RCC 7860 (cell line): ENCODE results near the gene CHODL.

Experiments
- DNase-seq: peaks from one replicate; pipeline ENCODE4 v3.0.0-alpha.2; 2015; ENCODE audit warnings: low spot score
- FAIRE-seq: peaks from 2 replicates; lab custom pipeline; 2012; peaks lifted over from hg19 to GRCh38; lab: Jason Lieb, UNC

The CHODL gene, protein sequence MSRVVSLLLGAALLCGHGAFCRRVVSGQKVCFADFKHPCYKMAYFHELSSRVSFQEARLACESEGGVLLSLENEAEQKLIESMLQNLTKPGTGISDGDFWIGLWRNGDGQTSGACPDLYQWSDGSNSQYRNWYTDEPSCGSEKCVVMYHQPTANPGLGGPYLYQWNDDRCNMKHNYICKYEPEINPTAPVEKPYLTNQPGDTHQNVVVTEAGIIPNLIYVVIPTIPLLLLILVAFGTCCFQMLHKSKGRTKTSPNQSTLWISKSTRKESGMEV

DNA sequence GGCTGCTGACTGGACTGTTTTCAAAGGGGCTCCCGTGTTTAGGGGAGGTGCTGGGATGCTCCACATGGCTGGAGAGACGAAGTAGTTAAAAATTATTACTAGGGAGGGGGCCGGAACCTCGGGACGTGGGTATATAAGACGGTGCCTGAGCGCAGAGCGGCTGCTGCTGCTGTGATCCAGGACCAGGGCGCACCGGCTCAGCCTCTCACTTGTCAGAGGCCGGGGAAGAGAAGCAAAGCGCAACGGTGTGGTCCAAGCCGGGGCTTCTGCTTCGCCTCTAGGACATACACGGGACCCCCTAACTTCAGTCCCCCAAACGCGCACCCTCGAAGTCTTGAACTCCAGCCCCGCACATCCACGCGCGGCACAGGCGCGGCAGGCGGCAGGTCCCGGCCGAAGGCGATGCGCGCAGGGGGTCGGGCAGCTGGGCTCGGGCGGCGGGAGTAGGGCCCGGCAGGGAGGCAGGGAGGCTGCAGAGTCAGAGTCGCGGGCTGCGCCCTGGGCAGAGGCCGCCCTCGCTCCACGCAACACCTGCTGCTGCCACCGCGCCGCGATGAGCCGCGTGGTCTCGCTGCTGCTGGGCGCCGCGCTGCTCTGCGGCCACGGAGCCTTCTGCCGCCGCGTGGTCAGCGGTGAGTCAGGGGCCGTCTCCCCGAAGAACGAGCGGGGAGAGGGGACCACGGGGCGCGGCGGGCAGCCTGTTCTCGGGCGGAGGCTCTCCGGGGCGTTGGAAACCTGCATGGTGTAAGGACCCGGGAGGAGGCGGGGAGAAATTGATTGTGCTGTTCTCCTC lies at the start of gene CHODL:
Gene CHODL (plus strand): TSS at position 163 of the 793 bp plus-strand sequence. CDS start 391 bp downstream, at position 554.
- DNase-seq (no peak), FAIRE-seq (no peak)

DNA sequence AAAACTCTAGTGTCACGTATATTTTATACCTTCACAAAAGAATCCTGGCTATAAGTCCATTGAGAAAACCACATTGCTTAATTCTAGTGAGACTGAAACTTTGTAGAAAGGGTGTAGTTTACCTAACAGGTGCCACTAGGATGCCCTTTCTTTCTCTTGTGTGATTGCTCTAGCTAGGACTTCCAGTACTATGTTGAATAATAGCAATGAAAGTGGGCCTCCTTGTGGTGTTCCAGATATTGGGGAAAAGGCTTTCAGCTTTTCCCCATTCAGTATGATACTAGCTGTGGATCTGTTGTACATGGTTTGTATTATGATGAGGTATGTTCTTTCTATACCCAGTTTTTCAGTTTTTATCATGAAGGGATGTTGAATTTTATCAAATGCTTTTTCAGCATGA lies 39.7 kb upstream of the CHODL start:
- DNase-seq, result no peak
- no peak for FAIRE-seq

DNA sequence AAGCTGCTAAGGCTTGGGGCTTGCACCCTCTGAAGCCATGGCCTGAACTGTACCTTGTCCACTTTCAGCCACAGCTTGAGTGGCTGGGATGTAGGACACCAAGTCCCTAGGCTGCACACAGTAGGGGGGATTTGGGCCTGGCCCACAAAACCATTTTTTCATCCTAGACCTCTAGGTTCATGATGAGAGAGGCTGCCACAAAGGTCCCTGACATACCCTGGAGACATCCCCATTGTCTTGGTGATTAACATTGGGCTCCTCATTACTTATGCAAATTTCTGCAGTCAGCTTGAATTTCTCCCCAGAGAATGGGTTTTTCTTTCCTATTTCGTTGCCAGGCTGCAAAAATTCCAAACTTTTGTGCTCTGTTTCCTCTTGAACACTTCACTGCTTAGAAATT lies 26.3 kb upstream of the CHODL start:
- no peak for DNase-seq
- no peak for FAIRE-seq

DNA sequence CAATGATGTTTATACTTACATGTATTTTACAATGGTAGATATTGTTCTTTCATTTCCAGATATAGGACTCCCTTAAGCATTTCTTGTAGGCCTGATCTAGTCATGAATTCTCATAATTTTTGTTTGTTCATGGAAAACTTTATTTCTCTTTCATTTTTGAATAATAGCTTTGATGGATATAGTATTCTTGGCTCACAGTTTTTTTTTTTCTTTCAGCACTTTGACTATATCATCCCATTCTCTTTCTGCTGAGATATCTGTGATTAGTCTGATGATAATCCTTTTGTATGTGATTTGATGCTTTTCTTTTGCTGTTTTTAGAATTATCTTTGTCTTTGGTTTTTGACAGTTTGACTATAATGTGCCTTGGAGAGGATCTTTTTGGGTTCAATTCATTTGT lies 24.1 kb upstream of the CHODL start:
- FAIRE-seq (no peak), DNase-seq (no peak)

DNA sequence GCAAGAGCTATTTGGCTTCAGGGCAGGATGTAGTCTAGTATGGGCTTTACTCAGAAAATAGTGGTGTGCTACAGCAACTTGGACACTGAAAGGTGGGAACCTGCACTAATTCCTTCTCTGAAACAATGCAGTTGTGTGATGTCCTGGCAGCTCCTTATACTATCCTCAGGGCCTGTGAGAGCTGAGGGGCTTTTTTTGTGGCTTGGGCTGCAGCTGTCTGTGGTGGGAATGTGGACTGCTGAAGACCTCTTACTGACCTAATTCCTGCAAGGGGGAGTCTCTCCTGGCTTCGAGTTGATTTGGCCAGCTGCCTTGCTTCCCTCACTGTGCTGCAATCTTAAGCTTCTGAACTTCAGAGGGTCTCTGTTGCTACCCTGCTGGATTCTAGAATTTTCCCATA lies 22.3 kb upstream of the CHODL start:
- FAIRE-seq (no peak), DNase-seq (no peak)

DNA sequence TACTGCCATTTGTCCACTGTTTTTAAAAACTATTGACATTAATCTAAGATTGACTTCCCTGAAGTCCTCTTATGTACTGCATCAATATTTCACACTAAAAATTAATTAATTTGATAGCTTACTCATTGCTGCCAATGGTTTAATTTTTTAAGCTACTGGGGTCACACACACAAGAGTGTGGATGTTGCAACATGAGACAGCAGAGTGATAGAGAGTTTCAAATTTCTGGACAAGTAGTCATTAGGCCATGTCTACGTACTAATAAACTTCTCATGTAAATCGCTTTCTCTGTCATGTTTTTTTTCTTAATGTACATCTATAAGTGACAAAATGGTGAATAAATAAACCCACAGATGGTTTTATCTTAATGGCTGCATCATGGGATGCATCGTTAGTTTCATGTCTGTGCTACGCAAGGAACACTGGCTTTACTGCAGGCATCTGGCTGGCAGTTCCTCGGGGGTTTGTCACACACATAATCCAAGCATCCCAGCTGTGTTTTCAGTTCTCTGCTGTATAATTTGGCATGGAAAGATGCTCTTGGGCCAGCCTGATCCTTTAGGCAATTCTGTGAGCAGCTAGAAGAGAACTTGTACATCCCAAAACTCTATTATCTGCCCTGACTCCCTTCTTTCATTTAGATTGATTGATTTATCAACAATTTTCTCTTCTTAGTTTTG lies 16.4 kb upstream of the CHODL start:
- FAIRE-seq (no peak), DNase-seq (no peak)

DNA sequence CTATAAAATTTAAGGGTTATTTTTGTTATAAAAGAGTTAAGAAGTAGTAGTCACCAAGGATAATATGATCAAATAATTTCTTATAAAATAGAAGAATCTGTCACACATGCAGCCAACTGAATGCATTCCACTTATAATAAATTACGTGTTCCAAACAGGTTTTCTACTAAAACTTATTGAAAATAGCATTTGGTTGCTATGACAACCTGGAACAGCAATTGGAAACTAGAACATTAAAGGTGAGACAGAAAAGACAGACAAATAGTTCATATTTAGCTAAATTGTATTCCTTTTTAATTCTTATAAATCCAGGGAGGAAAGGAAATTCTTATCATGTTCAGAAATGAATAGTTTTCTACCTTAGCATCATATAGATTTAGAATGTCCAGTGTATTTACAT lies 9.1 kb upstream of the CHODL start:
- DNase-seq, result no peak
- no peak for FAIRE-seq

DNA sequence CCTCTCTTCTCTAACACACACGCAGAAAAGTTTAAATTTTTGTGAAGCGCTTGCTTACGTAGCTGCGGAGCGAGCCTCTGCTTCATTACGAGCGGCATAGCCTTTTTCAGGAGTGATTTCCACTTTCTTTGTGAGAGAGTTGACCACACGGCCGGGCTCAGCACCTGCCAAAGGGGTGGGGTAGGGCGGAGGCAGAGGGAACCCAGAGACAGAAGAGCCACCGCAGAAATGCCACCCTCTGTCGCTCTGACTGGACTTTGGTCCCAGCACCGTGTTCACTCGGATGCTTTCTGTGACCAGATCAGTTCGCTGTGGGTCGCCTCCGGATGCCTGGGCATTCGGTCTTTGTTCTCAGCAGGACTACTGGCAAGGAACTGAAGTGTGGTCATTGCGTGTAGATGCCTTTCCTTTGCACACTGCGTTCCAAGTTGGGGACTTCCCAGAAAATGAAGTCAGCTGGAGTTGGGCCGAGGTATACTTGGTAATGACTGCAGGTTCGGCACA lies 883 bp downstream of the CHODL start:
- no peak for DNase-seq
- FAIRE-seq, result no peak

DNA sequence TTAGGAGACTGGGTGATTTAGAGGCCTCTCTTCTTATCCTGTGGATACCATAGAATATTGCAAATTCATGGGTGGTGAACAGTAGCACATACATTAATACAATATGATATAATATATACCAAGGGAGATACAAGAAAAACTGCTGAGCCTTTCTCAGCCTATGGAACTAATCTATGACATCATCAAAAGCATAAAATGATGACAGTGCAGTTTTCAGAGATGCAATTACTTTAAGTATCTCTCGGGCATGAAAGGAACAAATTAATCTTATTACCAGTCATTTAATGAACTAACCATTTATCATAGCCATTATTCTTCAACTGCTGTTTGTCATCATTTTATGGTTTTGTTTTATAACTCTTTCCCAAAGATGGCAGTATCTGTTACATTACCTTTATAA lies 3.5 kb downstream of the CHODL start:
- DNase-seq (no peak), FAIRE-seq (no peak)

DNA sequence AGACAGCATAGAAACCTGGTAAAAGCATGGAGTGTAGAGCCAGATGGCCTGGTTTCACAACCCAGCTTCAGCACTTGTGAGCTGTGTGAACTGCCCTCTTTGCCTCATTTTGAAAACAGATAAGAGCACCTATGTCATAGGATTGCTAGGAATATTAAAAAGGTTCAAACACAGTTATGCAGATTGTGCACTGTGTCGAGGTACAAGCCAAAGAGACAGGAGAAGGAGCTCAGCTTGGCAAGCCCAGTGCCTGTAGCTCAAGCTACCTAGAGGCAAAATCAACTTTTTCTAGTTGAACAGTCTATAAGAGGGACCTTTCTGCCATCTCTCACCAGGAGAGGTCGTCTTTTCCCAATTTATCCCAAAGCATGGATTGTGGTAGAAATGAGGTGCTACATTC lies 5.0 kb downstream of the CHODL start:
- FAIRE-seq (no peak), DNase-seq (no peak)

DNA sequence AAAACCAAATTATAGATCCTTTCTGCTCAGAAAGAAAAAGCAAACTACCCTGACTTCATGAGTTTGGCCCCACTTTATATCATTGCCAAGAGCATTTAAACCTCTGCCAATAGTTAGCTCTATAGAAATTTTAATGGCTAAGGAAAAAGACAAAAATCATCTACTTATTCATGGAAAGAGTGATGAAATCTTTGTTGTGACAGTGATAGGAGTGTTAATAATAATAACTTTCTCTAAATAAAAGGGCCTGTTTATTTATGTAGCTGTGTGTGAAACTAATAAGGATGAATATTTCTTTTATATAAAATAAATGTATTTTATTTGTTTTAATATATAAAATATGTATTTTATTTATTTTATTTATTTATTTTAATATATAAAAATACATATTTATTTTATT lies 6.4 kb downstream of the CHODL start:
- no peak for DNase-seq
- FAIRE-seq, result no peak

DNA sequence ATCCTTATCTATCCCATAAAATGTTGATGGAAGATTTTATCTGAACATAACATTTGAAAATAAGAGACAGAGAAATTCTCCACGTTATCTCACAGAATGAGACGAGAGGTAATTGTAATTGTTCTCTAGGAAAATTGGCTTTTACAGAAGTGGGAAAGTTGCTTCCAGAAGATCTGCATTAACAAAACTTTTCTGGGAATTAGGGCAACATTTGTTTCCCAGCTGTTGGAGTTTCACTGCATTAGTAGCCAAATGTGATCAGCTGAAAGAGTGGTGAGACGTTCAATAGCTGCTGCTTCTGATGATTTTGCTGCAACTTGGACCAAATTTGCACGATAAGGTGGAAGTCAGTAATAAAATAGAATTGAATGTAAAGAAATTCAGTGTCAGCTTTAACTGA lies 7.6 kb downstream of the CHODL start:
- DNase-seq (no peak), FAIRE-seq (no peak)

DNA sequence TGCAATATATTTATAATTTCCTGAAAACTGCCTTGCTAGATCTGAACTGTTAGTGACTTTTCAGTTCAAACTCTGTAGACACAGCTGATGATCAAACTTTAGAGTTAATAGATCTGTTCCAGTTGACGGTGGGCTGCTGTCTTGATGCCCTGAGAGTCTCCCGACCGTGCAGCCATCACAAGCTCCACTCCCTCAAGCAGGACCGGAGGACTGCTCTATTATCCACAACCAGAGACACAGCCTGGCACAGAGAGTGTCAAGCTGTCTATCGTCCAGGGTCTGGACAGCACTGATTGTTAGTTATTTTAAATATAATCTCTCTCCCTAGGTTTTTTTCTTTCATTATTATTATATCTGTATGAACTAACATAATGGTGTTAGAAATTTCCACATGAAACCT lies 8.0 kb downstream of the CHODL start:
- DNase-seq, result no peak
- FAIRE-seq, result no peak

DNA sequence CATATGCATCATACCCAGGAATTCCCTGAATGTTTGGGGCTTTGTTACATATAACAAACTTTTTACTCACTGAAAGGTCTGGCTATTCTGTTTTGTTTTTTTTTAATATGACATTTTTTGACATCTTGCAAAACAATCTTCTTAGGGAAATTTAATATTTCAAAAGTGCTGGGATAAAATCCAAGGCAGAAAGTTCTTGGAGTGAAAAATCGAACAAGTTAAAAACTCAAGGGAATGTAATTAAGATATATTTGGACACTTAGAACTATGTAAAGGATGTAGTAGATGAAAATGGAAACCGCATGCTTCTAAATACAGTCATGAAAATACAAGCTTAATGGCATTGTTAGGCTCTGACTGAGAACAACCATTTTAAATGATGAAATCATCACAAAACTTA lies 8.6 kb downstream of the CHODL start:
- FAIRE-seq (no peak), DNase-seq (no peak)

DNA sequence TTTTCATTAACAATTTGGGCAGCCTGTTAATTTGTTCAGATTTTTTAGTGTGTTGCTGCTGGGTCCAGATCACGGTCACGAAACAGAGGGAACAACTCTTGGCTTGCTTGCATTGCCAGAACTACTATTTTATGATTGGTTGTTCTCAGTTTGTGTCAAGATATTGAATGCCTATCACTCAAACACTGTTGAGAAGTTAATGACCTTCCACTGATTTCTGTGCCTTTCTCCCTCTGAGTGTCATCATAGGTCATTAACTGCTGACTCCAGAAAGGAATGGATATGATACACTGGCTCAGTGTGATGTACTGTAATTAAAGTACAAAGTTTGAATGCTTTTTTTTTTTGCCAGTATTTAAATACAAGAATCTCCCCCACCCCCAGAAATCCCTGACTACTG lies 9.2 kb downstream of the CHODL start:
- FAIRE-seq, result no peak
- no peak for DNase-seq

DNA sequence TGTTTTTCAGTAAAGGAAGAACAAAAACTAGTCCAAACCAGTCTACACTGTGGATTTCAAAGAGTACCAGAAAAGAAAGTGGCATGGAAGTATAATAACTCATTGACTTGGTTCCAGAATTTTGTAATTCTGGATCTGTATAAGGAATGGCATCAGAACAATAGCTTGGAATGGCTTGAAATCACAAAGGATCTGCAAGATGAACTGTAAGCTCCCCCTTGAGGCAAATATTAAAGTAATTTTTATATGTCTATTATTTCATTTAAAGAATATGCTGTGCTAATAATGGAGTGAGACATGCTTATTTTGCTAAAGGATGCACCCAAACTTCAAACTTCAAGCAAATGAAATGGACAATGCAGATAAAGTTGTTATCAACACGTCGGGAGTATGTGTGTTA lies 21.3 kb downstream of the CHODL start:
- FAIRE-seq (no peak), DNase-seq (no peak)

DNA sequence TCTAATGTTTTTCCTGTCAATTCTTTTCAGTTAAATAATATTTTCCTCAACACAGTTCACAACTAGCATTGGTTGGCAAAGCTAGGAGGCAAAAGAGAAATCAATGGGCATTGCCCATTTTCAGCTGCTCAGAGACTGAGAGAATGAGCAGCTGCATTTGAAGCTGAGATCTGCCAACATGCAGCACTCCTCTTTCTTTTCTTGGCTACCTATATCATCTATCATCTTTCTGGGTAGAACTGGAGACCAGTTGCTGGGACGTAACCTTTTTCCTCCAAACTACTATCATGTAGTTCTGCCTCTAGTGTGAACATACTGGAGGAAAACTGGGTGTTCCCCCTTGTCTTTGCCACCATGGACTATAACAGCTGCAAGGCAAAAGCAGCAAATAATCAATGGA lies 22.9 kb downstream of the CHODL start:
- FAIRE-seq (no peak), DNase-seq (no peak)

DNA sequence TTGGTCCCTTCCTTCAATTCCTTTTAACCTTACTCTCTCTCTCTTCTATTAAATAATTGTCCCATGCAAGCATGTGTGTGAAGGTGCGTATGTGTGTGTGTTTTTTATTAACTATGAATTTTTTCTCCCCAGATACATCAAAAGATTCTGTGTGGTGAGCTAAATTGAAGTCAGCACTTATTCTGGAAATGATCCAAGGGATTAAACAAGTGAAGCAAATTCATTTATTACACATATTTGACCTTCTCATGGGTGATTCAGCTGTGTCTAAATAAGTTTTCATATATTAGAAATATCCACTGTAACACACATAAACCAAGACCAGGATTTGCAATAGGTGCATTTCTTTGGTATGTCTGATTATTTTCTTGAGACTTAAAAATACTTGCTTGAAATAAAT lies 24.3 kb downstream of the CHODL start:
- FAIRE-seq, result no peak

DNA sequence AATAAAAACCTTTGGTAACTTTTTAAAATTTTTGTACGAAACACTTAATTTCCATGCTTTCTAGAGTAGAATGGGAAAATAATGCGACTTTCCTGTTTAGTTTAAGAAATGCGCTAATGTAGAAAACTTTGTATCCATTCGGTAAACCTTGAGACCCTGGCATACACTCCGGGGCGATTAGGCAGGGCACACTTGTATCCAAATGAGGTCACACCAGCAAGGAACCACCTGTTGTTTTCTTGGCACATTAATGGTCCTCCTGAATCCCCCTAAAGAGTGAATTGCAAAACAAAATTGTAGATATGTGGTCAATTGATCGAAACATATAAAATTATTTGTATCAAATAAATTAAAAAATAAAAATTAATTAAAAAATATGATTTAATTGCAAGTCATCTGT lies 25.2 kb downstream of the CHODL start:
- no peak for FAIRE-seq
- DNase-seq, result no peak

More for the DNA sequence above, 24.3 kb downstream of the CHODL start:
- DNase-seq, result no peak

DNA sequence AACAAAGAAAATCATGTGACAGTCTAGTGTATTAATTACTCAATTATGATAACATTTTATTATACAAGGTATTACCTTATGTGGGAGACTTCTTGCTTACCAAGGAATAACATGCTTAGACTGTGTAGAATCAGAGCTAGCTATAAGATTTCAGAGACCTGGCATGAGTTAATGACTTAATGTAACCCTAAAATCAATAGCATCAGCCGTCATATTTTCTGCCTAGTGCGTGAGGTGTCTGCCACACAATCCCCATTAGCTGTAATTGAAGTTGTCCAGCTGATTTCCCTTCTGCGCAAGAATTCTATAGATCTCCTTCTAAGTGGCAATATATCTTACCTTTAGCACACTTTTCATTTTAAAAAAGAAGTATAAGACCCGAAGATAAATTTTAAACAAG lies 28.8 kb downstream of the CHODL start:
- no peak for DNase-seq
- no peak for FAIRE-seq

DNA sequence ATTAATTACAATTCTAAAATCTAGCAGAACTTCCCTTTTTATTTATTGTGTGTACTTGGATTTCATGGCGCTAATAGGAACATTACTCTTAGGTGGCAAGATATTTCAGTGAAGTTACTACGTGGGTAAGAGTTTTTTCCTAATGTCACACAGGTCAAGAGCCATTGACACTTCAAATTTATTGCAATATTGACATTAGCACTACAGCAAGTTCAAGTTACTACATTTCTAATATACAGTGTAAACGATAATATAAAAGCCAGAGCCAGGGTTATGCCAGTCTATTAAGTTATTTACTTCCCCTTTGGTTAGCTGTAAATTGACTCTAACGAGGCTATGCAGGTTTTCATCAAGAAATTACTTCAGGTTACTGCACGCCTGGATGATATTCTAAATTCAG lies 29.7 kb downstream of the CHODL start:
- DNase-seq (no peak), FAIRE-seq (no peak)

DNA sequence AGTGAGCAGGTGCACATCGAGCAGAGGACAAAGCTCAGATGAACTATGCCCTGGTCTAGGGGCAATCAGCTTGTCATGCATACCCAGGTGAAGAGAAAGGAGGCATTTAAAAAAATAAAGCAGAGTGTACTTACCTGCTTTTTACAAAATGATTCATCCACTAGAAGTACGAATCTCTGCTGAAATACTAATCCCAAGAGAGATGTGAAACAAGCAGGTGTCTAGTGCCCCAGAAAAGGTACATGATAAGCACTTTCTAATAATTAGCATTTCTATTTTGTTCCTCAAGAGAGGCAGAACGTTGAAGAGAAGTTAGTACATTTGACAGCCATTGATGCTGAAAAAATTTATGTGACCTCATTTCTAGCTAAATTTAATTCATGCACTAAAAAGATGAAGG lies 31.1 kb downstream of the CHODL start:
- DNase-seq (no peak), FAIRE-seq (no peak)
